HepG2 (cell line): ENCODE data around the gene PARS2. TPM values are rescaled to one million over a fixed set of nuclear protein-coding genes. Genes with fewer than 3 reads are reported as not detected.

ENCODE experiments used
- ATAC-seq: fragments of 200-7000 bp; cut with Tn5 transposase; 3 replicates; pipeline ENCODE4 v1.9.1; 2020; ENCODE audit warnings: mild to moderate bottlenecking, moderate library complexity
- BruUV-seq: library from RNA; stranded (reverse); fragments of 400-500 nt; replicated peaks from 2 replicates; lab custom pipeline; 2021; lab: Mats Ljungman, UMichigan
- CTCF ChIA-PET: fragments of 300-600 bp; formaldehyde crosslinking; extraction: SDS; loops from one replicate; lab custom pipeline; 2021; ENCODE audit warnings: low total read pairs, inconsistent platforms, low intra/inter-chr PET ratio; lab: Yijun Ruan, JAX
- POLR2A ChIA-PET: fragments of 350-600 bp; sonication (Branson Sonifier 250); formaldehyde crosslinking; loops from one replicate; lab custom pipeline; 2020; ENCODE audit warnings: antibody characterized with exemption, inconsistent platforms; lab: Yijun Ruan, JAX
- DNase-seq: peaks from one replicate; pipeline ENCODE4 v3.0.0-alpha.2; 2015; ENCODE audit warnings: low spot score
- FAIRE-seq: peaks from 3 replicates; lab custom pipeline; 2011; peaks lifted over from hg19 to GRCh38; lab: Jason Lieb, UNC
- H2AFZ ChIP-seq: one replicate; pipeline ENCODE4 v1.6.1; 2011; ENCODE audit warnings: low read length, inconsistent platforms
- H3K27ac ChIP-seq: fragments of 300-600 bp; 3 replicates; pipeline ENCODE4 v1.8.0; 2011; ENCODE audit warnings: mixed run types, mild to moderate bottlenecking, mixed read lengths, low read length, inconsistent platforms; ENCODE audit not compliant: insufficient read depth; ENCODE audit errors: extremely low read length
- H3K27me3 ChIP-seq, 2 experiments: fragments of 200-600 bp in 1 of 2; 2 replicates in 1 of 2; 3 replicates in 1 of 2; pipeline versions ENCODE4 v1.6.0 to v1.8.0; 2011; ENCODE audit warnings: low read length in 2 of 2, mild to moderate bottlenecking in 2 of 2, moderate library complexity in 2 of 2, inconsistent platforms in 1 of 2; ENCODE audit not compliant: insufficient read depth in 2 of 2, control insufficient read depth in 1 of 2
- H3K36me3 ChIP-seq, 2 experiments: fragments of 200-600 bp in 1 of 2; replicated peaks in 1 of 2; 2 replicates in 1 of 2; 3 replicates in 1 of 2; pipeline versions ENCODE4 v1.5.1 to v1.8.0; 2011; ENCODE audit warnings: low read length in 2 of 2, inconsistent platforms in 1 of 2; ENCODE audit not compliant: insufficient read depth in 2 of 2, control insufficient read depth in 1 of 2
- H3K4me1 ChIP-seq: 2 replicates; pipeline ENCODE4 v1.5.1; 2012; ENCODE audit warnings: low read length, inconsistent platforms; ENCODE audit not compliant: insufficient read depth
- H3K4me2 ChIP-seq: 2 replicates; pipeline ENCODE4 v1.6.0; 2011; ENCODE audit warnings: low read depth, low read length, inconsistent platforms
- H3K4me3 ChIP-seq, 3 experiments: fragments of 200-600 bp in 1 of 3; sonication (generic), shearing (Covaris generic) in 1 of 3; replicated peaks in 1 of 3; 2 replicates each; pipeline ENCODE4 v1.5.1; 2011 to 2016; ENCODE audit warnings: low read length in 3 of 3, inconsistent platforms in 2 of 3, low read depth in 2 of 3, mild to moderate bottlenecking in 2 of 3, control low read depth in 1 of 3, mixed read lengths in 1 of 3; ENCODE audit not compliant: insufficient read depth in 1 of 3
- H3K79me2 ChIP-seq: one replicate; pipeline ENCODE4 v1.6.1; 2011; ENCODE audit warnings: low read length, inconsistent platforms; ENCODE audit not compliant: insufficient read depth
- H3K9ac ChIP-seq: 2 replicates; pipeline ENCODE4 v1.6.0; 2011; ENCODE audit warnings: mild to moderate bottlenecking, low read depth, low read length, inconsistent platforms; ENCODE audit not compliant: insufficient read depth
- H3K9me3 ChIP-seq: 2 replicates; pipeline ENCODE4 v1.5.1; 2012; ENCODE audit warnings: mild to moderate bottlenecking, low read length
- H4K20me1 ChIP-seq: 2 replicates; pipeline ENCODE4 v1.6.0; 2011; ENCODE audit warnings: inconsistent platforms, mild to moderate bottlenecking, low read length, moderate library complexity; ENCODE audit not compliant: insufficient read depth
- CBFB ChIP-seq: sonication (generic); formaldehyde crosslinking; IDR thresholded peaks from 2 replicates; pipeline ENCODE4 v1.4.0; 2020; ENCODE audit warnings: missing genetic modification reagents
- CHCHD3 ChIP-seq: sonication (generic); formaldehyde crosslinking; IDR thresholded peaks from 2 replicates; pipeline ENCODE4 v1.8.0; 2022; ENCODE audit warnings: mild to moderate bottlenecking, missing genetic modification reagents, moderate library complexity
- FOSL1 ChIP-seq: sonication (generic); formaldehyde crosslinking; IDR thresholded peaks from 2 replicates; pipeline ENCODE4 v1.9.0; 2021; ENCODE audit warnings: missing genetic modification reagents, borderline replicate concordance
- KDM5A ChIP-seq: fragments of 200-600 bp; sonication (generic); IDR thresholded peaks from 2 replicates; pipeline ENCODE4 v1.7.0; 2018; ENCODE audit warnings: antibody characterized with exemption, mild to moderate bottlenecking, low read length, borderline replicate concordance
- MBNL3 ChIP-seq: fragments of 250-450 bp; sonication (Bioruptor Pico); conservative IDR thresholded peaks from 2 replicates; pipeline ENCODE4 v1.8.0; 2022; ENCODE audit warnings: mild to moderate bottlenecking, inconsistent platforms
- ONECUT2 ChIP-seq: sonication (generic); formaldehyde crosslinking; IDR thresholded peaks from 2 replicates; pipeline ENCODE4 v1.4.0; 2020; ENCODE audit warnings: missing genetic modification reagents
- SAP130 ChIP-seq: IDR thresholded peaks from 2 replicates; pipeline ENCODE4 v1.6.1; 2016; ENCODE audit warnings: low read depth
- SMAD3 ChIP-seq: sonication (generic); formaldehyde crosslinking; IDR thresholded peaks from 2 replicates; pipeline ENCODE4 v1.4.0; 2020; ENCODE audit warnings: missing genetic modification reagents
- ZBTB21 ChIP-seq: sonication (generic); formaldehyde crosslinking; IDR thresholded peaks from 2 replicates; pipeline ENCODE4 v1.4.0; 2020; ENCODE audit warnings: missing genetic modification reagents
- ZBTB7A ChIP-seq: sonication (generic); formaldehyde crosslinking; IDR thresholded peaks from 2 replicates; pipeline ENCODE4 v1.8.0; 2022; ENCODE audit warnings: mild to moderate bottlenecking, missing genetic modification reagents
- ZFP90 ChIP-seq: sonication (generic); formaldehyde crosslinking; IDR thresholded peaks from 2 replicates; pipeline ENCODE4 v1.8.0; 2022; ENCODE audit warnings: missing genetic modification reagents, mild to moderate bottlenecking, inconsistent platforms, borderline replicate concordance
- ZNF205 ChIP-seq: IDR thresholded peaks from 2 replicates; pipeline ENCODE4 v1.6.1; 2018; ENCODE audit warnings: missing biosample characterization, missing genetic modification reagents
- ZSCAN20 ChIP-seq: sonication (generic); formaldehyde crosslinking; IDR thresholded peaks from 2 replicates; pipeline ENCODE4 v1.4.0; 2020; ENCODE audit warnings: missing genetic modification reagents, mild to moderate bottlenecking, borderline replicate concordance
- WGBS: methylation state at CpG from one replicate; pipeline ENCODE4 v1.1.6; 2017; ENCODE audit warnings: low lambda C conversion rate; 5-methylcytosine and 5-hydroxymethylcytosine counted together
- in situ Hi-C: cut with HindIII; loops from 2 replicates; pipeline ENCODE4 v1.10.0; 2017; ENCODE audit warnings: low pct_unique_long_range_greater_than_20kb; ENCODE audit not compliant: extremely low pct_ligation_motif_present
- intact Hi-C: fragments of 100-400 bp; cut with micrococcal nuclease; formaldehyde crosslinking; loops from one replicate; pipeline ENCODE4 v1.10.0; 2022; ENCODE audit not compliant: unreplicated experiment
- polyA plus RNA-seq, 8 experiments: library from polyadenylated mRNA; depleted of rRNA in 3 of 8; stranded (reverse) in 7 of 8; unstranded in 1 of 8; fragments of >200 nt; fragmentation: Illumina TruSeq in 4 of 8; extraction: Trizol in 4 of 8; gene quantifications; 2 replicates each; pipeline versions ENCODE4 v1.2.1 to v1.2.3, GENCODE V29; 2011 to 2016; ENCODE audit warnings: low read depth in 4 of 8, missing spikeins in 1 of 8, mixed read lengths in 1 of 8; ENCODE audit not compliant: insufficient read depth in 1 of 8
- total RNA-seq, 5 experiments: library from RNA; depleted of rRNA; stranded (reverse); fragments of >200 nt; fragmentation: Illumina TruSeq; extraction: Trizol; gene quantifications; 2 replicates each; pipeline ENCODE4 v1.2.3, GENCODE V29; 2016; ENCODE audit warnings: low read depth in 1 of 5
- TF ChIP-seq, protein P1 (sequence below): sonication (generic); formaldehyde crosslinking; IDR thresholded peaks from 2 replicates; pipeline ENCODE4 v1.4.0; 2020; ENCODE audit warnings: mild to moderate bottlenecking, missing genetic modification reagents
- TF ChIP-seq, protein P2 (sequence below): sonication (generic); formaldehyde crosslinking; conservative IDR thresholded peaks from 2 replicates; pipeline ENCODE4 v1.4.0; 2020; ENCODE audit warnings: missing genetic modification reagents
- TF ChIP-seq, protein P3 (sequence below): sonication (generic); formaldehyde crosslinking; IDR thresholded peaks from 2 replicates; pipeline ENCODE4 v1.4.0; 2020; ENCODE audit warnings: mild to moderate bottlenecking, missing genetic modification reagents

The PARS2 gene
- total and polyA plus RNA-seq, 2 of the 13 experiments (the other 11 are each of a cell fraction or from before 2014, with no cell fraction given): 2.4 to 4.6 TPM

DNA sequence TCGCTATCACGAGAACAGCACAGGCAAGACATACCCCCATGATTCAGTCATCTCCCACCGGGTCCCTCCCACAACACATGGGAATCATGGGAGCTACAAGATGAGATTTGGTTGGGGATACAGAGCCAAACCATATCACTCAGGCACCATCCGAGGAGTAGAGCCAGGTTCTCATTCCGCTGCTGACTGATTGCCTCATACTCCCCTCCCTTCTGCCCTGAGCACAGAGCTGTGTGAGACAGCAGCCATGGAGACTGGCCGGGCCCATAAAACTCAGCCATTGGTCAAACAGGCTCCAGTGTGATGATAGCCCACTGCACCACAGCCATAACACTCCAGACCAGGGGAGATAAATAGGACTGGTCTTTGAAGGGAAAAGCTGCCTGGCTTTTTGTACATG lies 26.1 kb downstream of the PARS2 start:
- ATAC-seq: no peak

DNA sequence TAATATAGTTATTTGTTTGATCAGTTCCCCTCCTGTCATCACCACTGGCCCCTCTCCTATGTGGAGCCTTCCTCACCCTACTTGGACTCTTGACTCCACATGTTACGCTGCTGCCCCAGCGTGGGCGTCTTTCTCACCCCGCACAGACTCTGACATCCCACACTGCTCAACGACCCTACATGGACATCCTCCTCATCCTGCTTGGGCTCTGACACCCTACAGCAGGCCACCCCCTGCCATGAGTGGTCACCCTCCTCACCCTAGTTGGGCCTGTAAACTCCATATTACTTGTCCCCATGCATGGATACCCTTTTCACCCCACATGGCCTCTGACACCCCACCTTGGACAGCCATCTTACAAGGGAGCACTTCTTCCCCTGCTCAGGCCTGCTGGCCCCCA lies 27.6 kb downstream of the PARS2 start:
- Histone ChIP-seq H3K4me3 (no peak overlapping the region), H3K9me3 (no peaks in the 10 kb centered on the region), H3K27ac (no peak overlapping the region), H3K36me3 (peaks cover 29 to 67% of the 10 kb centered on the region in 2 experiments), H3K27me3 (no peaks in the 10 kb centered on the region), H4K20me1 (no peaks in the 10 kb centered on the region), H2AFZ (no peak overlapping the region), H3K4me2 (no peak overlapping the region), H3K4me1 (no peaks in the 10 kb centered on the region), H3K9ac (no peak overlapping the region), H3K79me2 (no peaks in the 10 kb centered on the region)
- intact Hi-C loops: no loop called here
- ATAC-seq (no peak), FAIRE-seq (no peak), DNase-seq (no peak)
- in situ Hi-C loops: no loop called here
- POLR2A ChIA-PET: no interaction called here
- 94% methylated on average over 5 of the region's 5 CpGs for WGBS
- CTCF ChIA-PET: no interaction called here
- BruUV-seq: no TSS peak
- TF ChIP-seq CHCHD3 (CRISPR knock-in tag) (no peak), ZBTB7A (CRISPR knock-in tag) (no peak), FOSL1 (no peak), CBFB (CRISPR knock-in tag) (no peak), ONECUT2 (CRISPR knock-in tag) (no peak), SAP130 (CRISPR knock-in tag) (no peak), ZFP90 (CRISPR knock-in tag) (no peak), SMAD3 (CRISPR knock-in tag) (no peak), ZNF205 (CRISPR knock-in tag) (no peak), ZBTB21 (no peak)
- TF ChIP-seq, protein P1, sequence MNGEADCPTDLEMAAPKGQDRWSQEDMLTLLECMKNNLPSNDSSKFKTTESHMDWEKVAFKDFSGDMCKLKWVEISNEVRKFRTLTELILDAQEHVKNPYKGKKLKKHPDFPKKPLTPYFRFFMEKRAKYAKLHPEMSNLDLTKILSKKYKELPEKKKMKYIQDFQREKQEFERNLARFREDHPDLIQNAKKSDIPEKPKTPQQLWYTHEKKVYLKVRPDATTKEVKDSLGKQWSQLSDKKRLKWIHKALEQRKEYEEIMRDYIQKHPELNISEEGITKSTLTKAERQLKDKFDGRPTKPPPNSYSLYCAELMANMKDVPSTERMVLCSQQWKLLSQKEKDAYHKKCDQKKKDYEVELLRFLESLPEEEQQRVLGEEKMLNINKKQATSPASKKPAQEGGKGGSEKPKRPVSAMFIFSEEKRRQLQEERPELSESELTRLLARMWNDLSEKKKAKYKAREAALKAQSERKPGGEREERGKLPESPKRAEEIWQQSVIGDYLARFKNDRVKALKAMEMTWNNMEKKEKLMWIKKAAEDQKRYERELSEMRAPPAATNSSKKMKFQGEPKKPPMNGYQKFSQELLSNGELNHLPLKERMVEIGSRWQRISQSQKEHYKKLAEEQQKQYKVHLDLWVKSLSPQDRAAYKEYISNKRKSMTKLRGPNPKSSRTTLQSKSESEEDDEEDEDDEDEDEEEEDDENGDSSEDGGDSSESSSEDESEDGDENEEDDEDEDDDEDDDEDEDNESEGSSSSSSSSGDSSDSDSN (CRISPR knock-in tag): no peak
- TF ChIP-seq, protein P2, sequence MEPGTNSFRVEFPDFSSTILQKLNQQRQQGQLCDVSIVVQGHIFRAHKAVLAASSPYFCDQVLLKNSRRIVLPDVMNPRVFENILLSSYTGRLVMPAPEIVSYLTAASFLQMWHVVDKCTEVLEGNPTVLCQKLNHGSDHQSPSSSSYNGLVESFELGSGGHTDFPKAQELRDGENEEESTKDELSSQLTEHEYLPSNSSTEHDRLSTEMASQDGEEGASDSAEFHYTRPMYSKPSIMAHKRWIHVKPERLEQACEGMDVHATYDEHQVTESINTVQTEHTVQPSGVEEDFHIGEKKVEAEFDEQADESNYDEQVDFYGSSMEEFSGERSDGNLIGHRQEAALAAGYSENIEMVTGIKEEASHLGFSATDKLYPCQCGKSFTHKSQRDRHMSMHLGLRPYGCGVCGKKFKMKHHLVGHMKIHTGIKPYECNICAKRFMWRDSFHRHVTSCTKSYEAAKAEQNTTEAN (CRISPR knock-in tag): no peak
- TF ChIP-seq, protein P3, sequence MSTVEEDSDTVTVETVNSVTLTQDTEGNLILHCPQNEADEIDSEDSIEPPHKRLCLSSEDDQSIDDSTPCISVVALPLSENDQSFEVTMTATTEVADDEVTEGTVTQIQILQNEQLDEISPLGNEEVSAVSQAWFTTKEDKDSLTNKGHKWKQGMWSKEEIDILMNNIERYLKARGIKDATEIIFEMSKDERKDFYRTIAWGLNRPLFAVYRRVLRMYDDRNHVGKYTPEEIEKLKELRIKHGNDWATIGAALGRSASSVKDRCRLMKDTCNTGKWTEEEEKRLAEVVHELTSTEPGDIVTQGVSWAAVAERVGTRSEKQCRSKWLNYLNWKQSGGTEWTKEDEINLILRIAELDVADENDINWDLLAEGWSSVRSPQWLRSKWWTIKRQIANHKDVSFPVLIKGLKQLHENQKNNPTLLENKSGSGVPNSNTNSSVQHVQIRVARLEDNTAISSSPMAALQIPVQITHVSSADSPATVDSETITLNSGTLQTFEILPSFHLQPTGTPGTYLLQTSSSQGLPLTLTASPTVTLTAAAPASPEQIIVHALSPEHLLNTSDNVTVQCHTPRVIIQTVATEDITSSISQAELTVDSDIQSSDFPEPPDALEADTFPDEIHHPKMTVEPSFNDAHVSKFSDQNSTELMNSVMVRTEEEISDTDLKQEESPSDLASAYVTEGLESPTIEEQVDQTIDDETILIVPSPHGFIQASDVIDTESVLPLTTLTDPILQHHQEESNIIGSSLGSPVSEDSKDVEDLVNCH (CRISPR knock-in tag): no peak

More for the DNA sequence above, 26.1 kb downstream of the PARS2 start:
- FAIRE-seq: no peak
- no peak for DNase-seq
- TF ChIP-seq KDM5A (no peak), ZSCAN20 (no peak), MBNL3 (CRISPR knock-in tag) (no peak)
- H3K27me3 ChIP-seq: no peaks in the 10 kb centered on the region
- H3K36me3 ChIP-seq: peaks cover 35 to 72% of the 10 kb centered on the region in 2 experiments
- 98% methylated on average over 4 of the region's 6 CpGs for WGBS
- H3K27ac ChIP-seq: no peak overlapping the region
- no peaks in the 10 kb centered on the region for H3K4me1 ChIP-seq
- peaks cover 2% of the 10 kb centered on the region; the same call in 1 of the 2 replicates for H4K20me1 ChIP-seq
- H3K4me3 ChIP-seq: no peak overlapping the region
- H3K9ac ChIP-seq: no peak overlapping the region
- POLR2A ChIA-PET: no interaction called here
- H3K79me2 ChIP-seq: no peaks in the 10 kb centered on the region
- no peak overlapping the region for H3K4me2 ChIP-seq
- intact Hi-C loops: no loop called here
- H3K9me3 ChIP-seq: no peaks in the 10 kb centered on the region
- in situ Hi-C loops: no loop called here
- no TSS peak for BruUV-seq
- CTCF ChIA-PET: no interaction called here
- H2AFZ ChIP-seq: no peak overlapping the region
